Measurements from ENCODE around the gene AKR1C2.

DNA sequence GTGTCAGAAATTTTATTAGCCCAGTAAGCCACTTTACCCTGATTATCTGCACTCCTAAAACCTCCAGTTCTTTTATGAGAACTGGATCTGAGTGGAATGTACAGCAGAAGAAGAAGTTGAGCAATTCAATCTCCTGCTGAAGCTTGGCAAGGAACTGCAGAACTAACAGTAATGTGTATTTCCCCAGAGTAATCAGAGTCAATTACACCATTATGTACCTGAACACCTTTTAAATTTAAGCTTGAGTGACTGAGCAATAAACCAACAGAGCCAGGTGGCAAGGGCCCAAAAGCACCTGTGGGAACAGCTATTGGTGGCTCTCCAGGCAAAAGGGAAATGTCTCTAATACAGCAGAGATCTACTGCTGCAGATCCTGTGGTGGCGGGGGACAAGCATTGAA is 40.1 kb upstream of the AKR1C2 start:
- no peak for TF ChIP-seq FOSL1 (tag; conservative IDR thresholded peaks at IDR 0.05)
- TF ChIP-seq ILK (tag; IDR thresholded peaks at IDR 0.05; ENCODE audit: borderline replicate concordance, low read depth) = no peak
- TF ChIP-seq ZNF23 (CRISPR knock-in tag; IDR thresholded peaks at IDR 0.05) = no peak
- TF ChIP-seq TBL1XR1 (IDR thresholded peaks at IDR 0.05; ENCODE audit: low read length in 2 of 2) = no peak
- TF ChIP-seq, protein P1, sequence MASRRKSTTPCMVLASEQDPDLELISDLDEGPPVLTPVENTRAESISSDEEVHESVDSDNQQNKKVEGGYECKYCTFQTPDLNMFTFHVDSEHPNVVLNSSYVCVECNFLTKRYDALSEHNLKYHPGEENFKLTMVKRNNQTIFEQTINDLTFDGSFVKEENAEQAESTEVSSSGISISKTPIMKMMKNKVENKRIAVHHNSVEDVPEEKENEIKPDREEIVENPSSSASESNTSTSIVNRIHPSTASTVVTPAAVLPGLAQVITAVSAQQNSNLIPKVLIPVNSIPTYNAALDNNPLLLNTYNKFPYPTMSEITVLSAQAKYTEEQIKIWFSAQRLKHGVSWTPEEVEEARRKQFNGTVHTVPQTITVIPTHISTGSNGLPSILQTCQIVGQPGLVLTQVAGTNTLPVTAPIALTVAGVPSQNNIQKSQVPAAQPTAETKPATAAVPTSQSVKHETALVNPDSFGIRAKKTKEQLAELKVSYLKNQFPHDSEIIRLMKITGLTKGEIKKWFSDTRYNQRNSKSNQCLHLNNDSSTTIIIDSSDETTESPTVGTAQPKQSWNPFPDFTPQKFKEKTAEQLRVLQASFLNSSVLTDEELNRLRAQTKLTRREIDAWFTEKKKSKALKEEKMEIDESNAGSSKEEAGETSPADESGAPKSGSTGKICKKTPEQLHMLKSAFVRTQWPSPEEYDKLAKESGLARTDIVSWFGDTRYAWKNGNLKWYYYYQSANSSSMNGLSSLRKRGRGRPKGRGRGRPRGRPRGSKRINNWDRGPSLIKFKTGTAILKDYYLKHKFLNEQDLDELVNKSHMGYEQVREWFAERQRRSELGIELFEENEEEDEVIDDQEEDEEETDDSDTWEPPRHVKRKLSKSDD (conservative IDR thresholded peaks at IDR 0.05; ENCODE audit: low read length) = no peak

All from K562 (cell line).